AG09309 (cell line): ENCODE data around the gene UBASH3B.

ENCODE experiments used
- DNase-seq: peaks from one replicate; pipeline ENCODE4 v3.0.0-alpha.2; 2010; ENCODE audit warnings: low read depth
- H3K4me3 ChIP-seq: 2 replicates; pipeline ENCODE4 v1.5.1; 2011; ENCODE audit warnings: mild to moderate bottlenecking, low read depth, low read length, moderate library complexity; ENCODE audit not compliant: control insufficient read depth
- TF ChIP-seq, protein P1 (sequence below): IDR thresholded peaks from 2 replicates; pipeline ENCODE4 v1.5.1; 2011; ENCODE audit warnings: mild to moderate bottlenecking, low read depth, low read length, inconsistent platforms; ENCODE audit not compliant: insufficient read depth, control insufficient read depth; ENCODE audit errors: missing control alignments

UBASH3B gene

DNA sequence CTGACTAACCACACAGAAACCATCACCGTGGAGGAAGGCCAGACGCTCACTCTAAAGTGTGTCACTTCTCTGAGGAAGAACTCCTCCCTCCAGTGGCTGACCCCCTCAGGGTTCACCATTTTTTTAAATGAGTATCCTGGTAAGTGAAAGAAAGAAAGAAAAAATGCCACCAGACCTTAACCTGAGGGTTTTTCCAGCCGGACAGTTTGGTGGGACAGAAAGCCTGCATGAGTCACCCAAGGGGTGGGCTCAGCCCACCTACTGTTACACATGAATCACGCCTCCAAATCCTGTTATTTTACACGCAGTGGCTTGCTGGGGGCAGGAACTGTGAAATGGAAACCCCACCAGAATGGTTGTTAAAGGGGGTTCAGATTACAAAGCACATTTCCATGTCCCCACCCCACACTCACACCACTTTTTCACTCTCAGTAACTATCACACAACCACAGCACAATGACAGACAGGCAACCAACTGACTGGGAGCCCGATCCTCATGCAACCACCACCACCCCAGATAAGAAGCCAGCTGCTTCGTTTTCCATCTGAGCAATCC lies 194.6 kb downstream of the UBASH3B start:
- peak; percentile 10 for DNase-seq
- H3K4me3 ChIP-seq: no peak overlapping the region; the same call in 1 of the 2 replicates
- TF ChIP-seq, protein P1, sequence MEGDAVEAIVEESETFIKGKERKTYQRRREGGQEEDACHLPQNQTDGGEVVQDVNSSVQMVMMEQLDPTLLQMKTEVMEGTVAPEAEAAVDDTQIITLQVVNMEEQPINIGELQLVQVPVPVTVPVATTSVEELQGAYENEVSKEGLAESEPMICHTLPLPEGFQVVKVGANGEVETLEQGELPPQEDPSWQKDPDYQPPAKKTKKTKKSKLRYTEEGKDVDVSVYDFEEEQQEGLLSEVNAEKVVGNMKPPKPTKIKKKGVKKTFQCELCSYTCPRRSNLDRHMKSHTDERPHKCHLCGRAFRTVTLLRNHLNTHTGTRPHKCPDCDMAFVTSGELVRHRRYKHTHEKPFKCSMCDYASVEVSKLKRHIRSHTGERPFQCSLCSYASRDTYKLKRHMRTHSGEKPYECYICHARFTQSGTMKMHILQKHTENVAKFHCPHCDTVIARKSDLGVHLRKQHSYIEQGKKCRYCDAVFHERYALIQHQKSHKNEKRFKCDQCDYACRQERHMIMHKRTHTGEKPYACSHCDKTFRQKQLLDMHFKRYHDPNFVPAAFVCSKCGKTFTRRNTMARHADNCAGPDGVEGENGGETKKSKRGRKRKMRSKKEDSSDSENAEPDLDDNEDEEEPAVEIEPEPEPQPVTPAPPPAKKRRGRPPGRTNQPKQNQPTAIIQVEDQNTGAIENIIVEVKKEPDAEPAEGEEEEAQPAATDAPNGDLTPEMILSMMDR: no peak

- H3K4me3 ChIP-seq: no peak overlapping the region
- DNase-seq: no peak
- TF ChIP-seq, protein P1: no peak
Measured at GRCh38 chr11:122851366-122851966, 195.9 kb downstream of the UBASH3B start.

- no peak overlapping the region for H3K4me3 ChIP-seq
- DNase-seq: no peak
- TF ChIP-seq, protein P1: no peak
Measured at GRCh38 chr11:122852074-122852795, 196.7 kb downstream of the UBASH3B start.

- TF ChIP-seq, protein P1: no peak
- no peak overlapping the region for H3K4me3 ChIP-seq
- DNase-seq: no peak
Measured at GRCh38 chr11:122852796-122853160, 197.3 kb downstream of the UBASH3B start.

GRCh38 chr11:122853261-122853660 lies 197.7 kb downstream of the UBASH3B start:
- TF ChIP-seq, protein P1: no peak
- DNase-seq: peak; percentile 52
- no peak overlapping the region for H3K4me3 ChIP-seq

DNA sequence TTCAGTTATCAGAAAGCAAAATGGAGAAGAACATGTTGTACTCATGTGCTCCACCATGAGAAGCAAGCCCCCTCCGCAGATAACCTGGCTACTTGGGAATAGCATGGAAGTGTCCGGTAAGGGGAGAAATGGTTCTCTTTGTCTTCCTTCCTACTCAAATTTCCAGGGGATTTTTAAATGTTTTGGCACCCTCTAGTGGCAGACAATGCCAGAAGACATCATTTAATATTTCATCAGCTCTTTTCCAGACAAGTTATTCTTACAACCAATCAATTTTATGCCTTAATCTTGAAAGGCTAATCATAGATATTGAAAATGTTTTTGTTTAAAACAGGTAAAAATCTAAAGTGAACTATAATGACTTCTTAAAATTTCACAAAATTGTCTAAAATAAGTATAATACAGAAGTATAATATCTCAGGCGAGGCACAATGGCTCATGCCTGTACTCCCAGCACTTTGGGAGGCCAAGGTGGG lies 198.5 kb downstream of the UBASH3B start:
- no peak overlapping the region for H3K4me3 ChIP-seq
- TF ChIP-seq, protein P1: peak; percentile 60
- DNase-seq: peak; percentile 67
